Left colon (tissue), 2 donors: ENCODE results near the gene CRYGS. TPM values are rescaled to one million over a fixed set of nuclear protein-coding genes. Genes with fewer than 3 reads are reported as not detected.
"Not testable (repeated sequence)": the region's sequence is repeated elsewhere in the genome, so short reads cannot be mapped to it uniquely, and the experiment has no call there.

Experiments
- ATAC-seq: fragments of 200-7000 bp; cut with Tn5 transposase; one replicate; pipeline ENCODE4 v1.9.1; 2020; ENCODE audit warnings: mild to moderate bottlenecking, moderate library complexity
- DNase-seq, 2 donors: peaks; one replicate each; pipeline ENCODE4 v3.0.0-alpha.2; 2020
- intact Hi-C, 2 donors: fragments of 100-400 bp; cut with DNase I in 1 of 2; cut with micrococcal nuclease in 1 of 2; formaldehyde crosslinking; loops; one replicate each; pipeline versions ENCODE4 v1.11.2 to v1.14.0; 2022; cut with DNase I, micrococcal nuclease
- total RNA-seq, 2 donors: library from RNA; stranded (reverse); fragmentation: NEBNext Ultra II Directional; extraction: Animal tissue kit (Norgen Biotek cat#: 25700); gene quantifications; one replicate each; pipeline ENCODE4 v1.2.1, GENCODE V29; 2021
- donor health status: DM: no; HTN: no; CAD: no.
- donor health status: DM: yes; HTN: yes; CAD: no.

The CRYGS gene
- total RNA-seq, 2 donors from 2014 or later = 1.5 to 2.9 TPM

GRCh38 chr3:186506857-186507256 lies 37.3 kb downstream of the CRYGS start:
- DNase-seq (no peak), ATAC-seq (no peak)
- intact Hi-C loops = no loop called here

- no peak for ATAC-seq
- intact Hi-C loops = no loop called here
- DNase-seq = no peak
These were observed 37.9 kb downstream of the CRYGS start for GRCh38 chr3:186506191-186506739.

GRCh38 chr3:186502966-186503712 lies 41.0 kb downstream of the CRYGS start:
- DNase-seq = no peak
- intact Hi-C loops = no loop called here
- no peak for ATAC-seq

- DNase-seq (no peak), ATAC-seq (no peak)
- intact Hi-C loops = no loop called here
These were observed 41.8 kb downstream of the CRYGS start for GRCh38 chr3:186502138-186502948.

- ATAC-seq, intact Hi-C loops, DNase-seq: not testable (repeated sequence)
These were observed 44.2 kb downstream of the CRYGS start for GRCh38 chr3:186499949-186500348.

- ATAC-seq, DNase-seq, intact Hi-C loops: not testable (repeated sequence)
These were observed 46.2 kb downstream of the CRYGS start for GRCh38 chr3:186498022-186498421.

GRCh38 chr3:186497608-186498007 lies 46.6 kb downstream of the CRYGS start:
- intact Hi-C loops = no loop called here
- DNase-seq (no peak), ATAC-seq (no peak)

GRCh38 chr3:186496635-186497034 lies 47.5 kb downstream of the CRYGS start:
- ATAC-seq (no peak), DNase-seq (no peak)
- intact Hi-C loops = no loop called here

- no peak for ATAC-seq
- intact Hi-C loops = no loop called here
- no peak for DNase-seq
These were observed 48.2 kb downstream of the CRYGS start for GRCh38 chr3:186496016-186496415.

GRCh38 chr3:186493525-186494255 lies 50.5 kb downstream of the CRYGS start:
- no peak for ATAC-seq

GRCh38 chr3:186492385-186492984 lies 51.7 kb downstream of the CRYGS start:
- ATAC-seq = no peak
- DNase-seq = no peak
- intact Hi-C loops = no loop called here

More at GRCh38 chr3:186493525-186494255, 50.5 kb downstream of the CRYGS start:
- intact Hi-C loops = no loop called here
- no peak for DNase-seq

GRCh38 chr3:186489507-186489906 lies 54.7 kb downstream of the CRYGS start:
- intact Hi-C loops = no loop called here
- no peak for DNase-seq
- ATAC-seq = no peak

Other genes with a start within 250 kb of the CRYGS start
- 1 to 10 TPM in 1 of 2 donors, under 1 TPM in 1; 0.49 to 1.5 TPM for gene DGKG, start 182.1 kb downstream of the CRYGS start, total RNA-seq
- gene TBCCD1, start 23.0 kb upstream of the CRYGS start, total RNA-seq = 10 to 100 TPM; 10.0 to 10.7 TPM
- gene DNAJB11, start 26.3 kb upstream of the CRYGS start, total RNA-seq = 10 to 100 TPM; 39.8 to 49.3 TPM
- gene AHSG, start 68.7 kb upstream of the CRYGS start, total RNA-seq = not detected
- not detected for gene FETUB, start 96.0 kb upstream of the CRYGS start, total RNA-seq
- not detected for gene HRG, start 121.6 kb upstream of the CRYGS start, total RNA-seq
- gene KNG1, start 173.0 kb upstream of the CRYGS start, total RNA-seq = 1 to 10 TPM; 2.3 to 3.6 TPM
- 100 to 1,000 TPM; 214 to 343 TPM for gene EIF4A2, start 239.2 kb upstream of the CRYGS start, total RNA-seq